Measurements from ENCODE around the gene OR2AT4. TPM values are rescaled to one million over a fixed set of nuclear protein-coding genes. Genes with fewer than 3 reads are reported as not detected.

The OR2AT4 gene
- total RNA-seq, 6 donors from 2014 or later = not detected

DNA sequence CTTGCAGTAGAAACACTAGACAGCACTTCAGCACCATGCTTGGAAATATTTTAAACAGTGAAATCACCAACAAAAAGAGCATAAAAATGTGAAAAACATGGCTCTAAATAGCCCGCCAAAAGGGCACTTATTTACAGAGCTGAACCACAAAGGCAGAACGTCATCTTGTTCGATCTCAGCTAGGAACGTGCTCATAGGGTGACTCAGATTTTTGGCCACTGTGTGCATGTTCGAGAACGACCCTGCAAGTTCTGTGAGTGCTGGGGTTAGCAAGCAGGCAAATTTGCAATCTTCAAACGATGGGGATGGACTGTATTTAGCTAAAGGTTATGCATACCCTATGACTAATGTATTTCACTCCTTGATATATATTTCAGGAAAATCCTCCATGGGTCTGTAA is 30.6 kb downstream of the OR2AT4 start:
- ATAC-seq (ENCODE audit: low FRiP score in 2 of 2) (no peak), DNase-seq (no peak)
- no peaks in the 10 kb centered on the region for H3K9me3 ChIP-seq
- WGBS, 2 donors = 73 to 78% methylated on average over 7 of the region's 7 CpGs
- no peaks in the 10 kb centered on the region for H3K36me3 ChIP-seq
- no peaks in the 10 kb centered on the region for H3K4me1 ChIP-seq
- no peaks in the 10 kb centered on the region for H3K27me3 ChIP-seq
- no peak overlapping the region for H3K27ac ChIP-seq
- no peak for TF ChIP-seq POLR2AphosphoS5 (IDR thresholded peaks at IDR 0.05)
- TF ChIP-seq, protein P1, sequence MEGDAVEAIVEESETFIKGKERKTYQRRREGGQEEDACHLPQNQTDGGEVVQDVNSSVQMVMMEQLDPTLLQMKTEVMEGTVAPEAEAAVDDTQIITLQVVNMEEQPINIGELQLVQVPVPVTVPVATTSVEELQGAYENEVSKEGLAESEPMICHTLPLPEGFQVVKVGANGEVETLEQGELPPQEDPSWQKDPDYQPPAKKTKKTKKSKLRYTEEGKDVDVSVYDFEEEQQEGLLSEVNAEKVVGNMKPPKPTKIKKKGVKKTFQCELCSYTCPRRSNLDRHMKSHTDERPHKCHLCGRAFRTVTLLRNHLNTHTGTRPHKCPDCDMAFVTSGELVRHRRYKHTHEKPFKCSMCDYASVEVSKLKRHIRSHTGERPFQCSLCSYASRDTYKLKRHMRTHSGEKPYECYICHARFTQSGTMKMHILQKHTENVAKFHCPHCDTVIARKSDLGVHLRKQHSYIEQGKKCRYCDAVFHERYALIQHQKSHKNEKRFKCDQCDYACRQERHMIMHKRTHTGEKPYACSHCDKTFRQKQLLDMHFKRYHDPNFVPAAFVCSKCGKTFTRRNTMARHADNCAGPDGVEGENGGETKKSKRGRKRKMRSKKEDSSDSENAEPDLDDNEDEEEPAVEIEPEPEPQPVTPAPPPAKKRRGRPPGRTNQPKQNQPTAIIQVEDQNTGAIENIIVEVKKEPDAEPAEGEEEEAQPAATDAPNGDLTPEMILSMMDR (IDR thresholded peaks at IDR 0.05) = no peak
- TF ChIP-seq POLR2A (IDR thresholded peaks at IDR 0.05) = no peak
- no peak for TF ChIP-seq EP300 (IDR thresholded peaks at IDR 0.05)
- H3K4me3 ChIP-seq = no peak overlapping the region

DNA sequence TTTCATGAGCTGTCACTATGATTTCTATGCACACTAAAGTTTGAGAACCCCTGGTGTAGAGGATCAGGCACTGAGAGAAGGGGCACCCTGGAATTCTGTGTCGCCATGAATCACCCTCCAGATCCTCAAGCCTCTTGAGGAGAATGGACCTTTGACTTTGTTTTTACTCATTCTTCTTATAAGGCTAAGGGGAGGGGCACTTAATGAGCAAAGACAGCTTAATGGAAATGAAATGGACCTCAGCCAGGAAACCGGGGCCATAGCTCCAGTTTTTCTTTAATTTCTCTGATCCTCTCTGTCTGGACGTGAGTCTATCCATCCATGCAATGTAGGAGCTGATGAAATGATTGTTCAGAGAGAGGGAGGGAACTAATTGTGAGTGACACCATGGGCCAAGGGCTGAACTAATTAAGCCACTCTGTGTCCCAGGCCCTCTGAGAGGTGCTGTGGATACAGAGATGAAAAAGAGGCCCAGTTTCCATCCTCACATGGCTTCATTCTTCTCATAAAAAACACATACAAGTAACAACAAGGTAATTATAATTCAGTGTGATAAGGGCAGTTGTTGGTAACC is 32.8 kb downstream of the OR2AT4 start:
- no peak for TF ChIP-seq POLR2A (IDR thresholded peaks at IDR 0.05)
- no peak for TF ChIP-seq EP300 (IDR thresholded peaks at IDR 0.05)
- TF ChIP-seq, protein P1 (IDR thresholded peaks at IDR 0.05) = no peak
- no peak for TF ChIP-seq POLR2AphosphoS5 (IDR thresholded peaks at IDR 0.05)
- DNase-seq (no peak), ATAC-seq (ENCODE audit: low FRiP score in 2 of 2) (no peak)
- WGBS, 2 donors = 49 to 58% methylated on average over 3 of the region's 3 CpGs
- H3K9me3 ChIP-seq = no peaks in the 10 kb centered on the region
- H3K27me3 ChIP-seq = no peaks in the 10 kb centered on the region
- H3K4me3 ChIP-seq = no peak overlapping the region
- H3K36me3 ChIP-seq = no peaks in the 10 kb centered on the region
- no peaks in the 10 kb centered on the region for H3K4me1 ChIP-seq
- no peak overlapping the region for H3K27ac ChIP-seq

DNA sequence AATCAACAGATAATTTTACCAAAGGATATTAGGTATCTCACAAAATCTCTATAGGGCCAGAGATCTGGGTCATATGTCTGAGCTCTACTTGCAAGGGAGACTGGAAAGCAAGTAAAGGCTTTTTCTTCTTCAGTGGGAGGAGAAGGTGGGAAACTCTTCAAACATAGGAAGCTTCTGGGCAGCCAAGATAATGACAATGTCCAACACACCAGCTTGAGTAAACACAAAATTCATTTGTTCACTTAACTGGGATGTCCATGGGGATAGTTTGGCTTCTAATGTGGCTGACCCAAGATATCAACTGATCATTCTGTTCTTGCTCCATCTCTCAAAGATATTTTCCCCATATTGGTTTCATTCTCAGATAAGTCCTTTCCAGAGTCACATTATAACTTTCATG is 37.4 kb downstream of the OR2AT4 start:
- Histone ChIP-seq H3K9me3 (no peaks in the 10 kb centered on the region), H3K27me3 (no peaks in the 10 kb centered on the region), H3K27ac (no peak overlapping the region), H3K4me3 (no peak overlapping the region), H3K4me1 (no peaks in the 10 kb centered on the region), H3K36me3 (no peaks in the 10 kb centered on the region)
- TF ChIP-seq POLR2AphosphoS5 (IDR thresholded peaks at IDR 0.05) (no peak), POLR2A (IDR thresholded peaks at IDR 0.05) (no peak), EP300 (IDR thresholded peaks at IDR 0.05) (no peak)
- TF ChIP-seq, protein P1 (IDR thresholded peaks at IDR 0.05) = no peak
- ATAC-seq (ENCODE audit: low FRiP score in 2 of 2) (no peak), DNase-seq (no peak)

DNA sequence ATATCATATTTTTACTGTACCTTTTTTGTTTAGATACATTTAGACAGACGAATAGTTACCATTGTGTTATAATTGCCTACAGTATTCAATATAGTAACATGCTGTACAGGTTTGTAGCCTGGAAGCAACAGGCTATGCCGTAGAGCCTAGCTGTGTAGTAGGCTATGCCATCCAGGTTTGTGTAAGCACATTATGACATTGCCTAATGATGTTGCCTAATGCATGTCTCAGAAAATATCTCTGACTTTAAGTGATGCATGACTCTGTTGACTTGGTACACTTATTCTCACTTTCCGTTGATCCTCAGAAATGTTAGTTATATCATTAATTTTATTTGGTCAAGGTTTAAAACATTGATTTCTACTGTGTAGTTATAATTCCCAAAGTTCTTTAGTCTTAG is 39.9 kb downstream of the OR2AT4 start:
- DNase-seq = no peak
- no peak overlapping the region for H3K27ac ChIP-seq
- TF ChIP-seq, protein P1 (IDR thresholded peaks at IDR 0.05) = no peak
- TF ChIP-seq POLR2A (IDR thresholded peaks at IDR 0.05) (no peak), POLR2AphosphoS5 (IDR thresholded peaks at IDR 0.05) (no peak), EP300 (IDR thresholded peaks at IDR 0.05) (no peak)
- ATAC-seq (ENCODE audit: low FRiP score in 2 of 2) = no peak
- no peaks in the 10 kb centered on the region for H3K27me3 ChIP-seq
- H3K9me3 ChIP-seq = peaks cover 0 to 6% (median 2%) of the 10 kb centered on the region in 4 donors
- H3K36me3 ChIP-seq = no peaks in the 10 kb centered on the region
- H3K4me1 ChIP-seq = no peaks in the 10 kb centered on the region
- 83 to 89% methylated on average over 3 of the region's 3 CpGs for WGBS, 2 donors
- H3K4me3 ChIP-seq = no peak overlapping the region

DNA sequence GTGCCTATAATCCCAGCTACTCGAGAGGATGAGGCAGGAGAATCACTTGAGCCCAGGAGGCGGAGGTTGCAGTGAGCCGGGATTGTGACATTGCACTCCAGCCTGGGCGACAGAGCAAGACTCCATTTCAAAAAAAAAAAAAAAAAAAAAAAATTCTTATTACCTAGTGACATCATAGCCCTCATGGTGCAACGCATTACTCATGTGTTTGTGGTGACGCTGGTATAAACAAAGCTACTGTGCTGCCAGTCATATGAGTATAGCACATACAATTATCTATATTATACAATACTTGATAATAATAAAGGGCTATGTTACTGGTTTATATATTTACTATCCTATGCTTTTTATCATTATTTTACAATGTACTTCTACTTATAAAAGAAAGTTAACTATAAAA is 41.2 kb downstream of the OR2AT4 start:
- DNase-seq = no peak
- no peaks in the 10 kb centered on the region for H3K27me3 ChIP-seq
- no peak overlapping the region for H3K27ac ChIP-seq
- TF ChIP-seq EP300 (IDR thresholded peaks at IDR 0.05) (no peak), POLR2AphosphoS5 (IDR thresholded peaks at IDR 0.05) (no peak), POLR2A (IDR thresholded peaks at IDR 0.05) (no peak)
- TF ChIP-seq, protein P1 (IDR thresholded peaks at IDR 0.05) = no peak
- no peak for ATAC-seq (ENCODE audit: low FRiP score in 2 of 2)
- H3K36me3 ChIP-seq = no peaks in the 10 kb centered on the region
- WGBS, 2 donors = 83 to 89% methylated on average over 6 of the region's 6 CpGs
- peaks cover 0 to 6% (median 2%) of the 10 kb centered on the region in 4 donors for H3K9me3 ChIP-seq
- H3K4me1 ChIP-seq = no peaks in the 10 kb centered on the region
- H3K4me3 ChIP-seq = no peak overlapping the region

Data from upper lobe of left lung (tissue), 6 donors.